IMR-90 (cell line): ENCODE measurements around the gene ZNF879. TPM values are rescaled to one million over a fixed set of nuclear protein-coding genes. Genes with fewer than 3 reads are reported as not detected.

Experiments
- ATAC-seq: fragments of 200-7000 bp; cut with Tn5 transposase; 2 replicates; pipeline ENCODE4 v1.9.1; 2020; ENCODE audit warnings: low read depth, mild to moderate bottlenecking, moderate library complexity
- BruUV-seq: library from RNA; stranded (reverse); fragments of 400-500 nt; replicated peaks from 2 replicates; lab custom pipeline; 2021; lab: Mats Ljungman, UMichigan
- CTCF ChIA-PET: fragments of 300-600 bp; formaldehyde crosslinking; extraction: SDS; loops from one replicate; lab custom pipeline; 2021; ENCODE audit warnings: antibody characterized with exemption; lab: Yijun Ruan, JAX
- POLR2A ChIA-PET: fragments of 300-600 bp; sonication (Branson Sonifier 250); formaldehyde crosslinking; loops from one replicate; lab custom pipeline; 2022; ENCODE audit warnings: antibody characterized with exemption; ENCODE audit not compliant: unreplicated experiment; lab: Charles Lee
- DNase-seq: peaks from one replicate; pipeline ENCODE4 v3.0.0; 2013
- H2AFZ ChIP-seq: replicated peaks from 2 replicates; pipeline ENCODE3; 2013; ENCODE audit warnings: low read length, mild to moderate bottlenecking; ENCODE audit not compliant: poor library complexity
- H2AK5ac ChIP-seq: 2 replicates; pipeline ENCODE4 v1.6.1; 2013; ENCODE audit warnings: low read depth, low read length, inconsistent platforms
- H2AK9ac ChIP-seq: replicated peaks from 2 replicates; pipeline ENCODE3; 2013; ENCODE audit warnings: mild to moderate bottlenecking, low read depth, low read length, moderate library complexity; ENCODE audit not compliant: poor library complexity
- H2BK120ac ChIP-seq: 2 replicates; pipeline ENCODE4 v1.6.1; 2013; ENCODE audit warnings: low read depth, low read length, inconsistent platforms
- H2BK15ac ChIP-seq: 3 replicates; pipeline ENCODE4 v1.6.1; 2013; ENCODE audit warnings: low read depth, low read length, inconsistent platforms
- H2BK20ac ChIP-seq: 2 replicates; pipeline ENCODE4 v1.6.1; 2013; ENCODE audit warnings: low read depth, mild to moderate bottlenecking, inconsistent platforms, low read length, moderate library complexity
- H2BK5ac ChIP-seq: 2 replicates; pipeline ENCODE4 v1.6.1; 2013; ENCODE audit warnings: mild to moderate bottlenecking, low read depth, low read length, inconsistent platforms; ENCODE audit not compliant: poor library complexity, severe bottlenecking
- H3K14ac ChIP-seq: replicated peaks from 2 replicates; pipeline ENCODE4 v1.6.1; 2013; ENCODE audit warnings: low read depth, low read length, inconsistent platforms
- H3K18ac ChIP-seq: 2 replicates; pipeline ENCODE4 v1.6.1; 2013; ENCODE audit warnings: low read depth, low read length, control low read depth
- H3K23ac ChIP-seq: 2 replicates; pipeline ENCODE4 v1.6.1; 2013; ENCODE audit warnings: low read depth, low read length, inconsistent platforms
- H3K27ac ChIP-seq: 2 replicates; pipeline ENCODE4 v1.5.1; 2013; ENCODE audit warnings: mild to moderate bottlenecking, control low read depth, low read length; ENCODE audit not compliant: insufficient read depth
- H3K27me3 ChIP-seq: 2 replicates; pipeline ENCODE4 v1.6.1; 2013; ENCODE audit warnings: low read length; ENCODE audit not compliant: control insufficient read depth, insufficient read depth
- H3K36me3 ChIP-seq: 2 replicates; pipeline ENCODE4 v1.6.1; 2013; ENCODE audit warnings: low read length, mixed read lengths; ENCODE audit not compliant: control insufficient read depth, insufficient read depth
- H3K4ac ChIP-seq: 2 replicates; pipeline ENCODE4 v1.6.1; 2013; ENCODE audit warnings: low read depth, low read length, inconsistent platforms
- H3K4me1 ChIP-seq: 2 replicates; pipeline ENCODE4 v1.6.1; 2013; ENCODE audit warnings: low read length, mixed read lengths; ENCODE audit not compliant: control insufficient read depth, insufficient read depth
- H3K4me2 ChIP-seq: 2 replicates; pipeline ENCODE4 v1.6.1; 2013; ENCODE audit warnings: low read depth, mild to moderate bottlenecking, control low read depth, low read length, moderate library complexity
- H3K4me3 ChIP-seq: 2 replicates; pipeline ENCODE4 v1.5.1; 2013; ENCODE audit warnings: low read depth, mild to moderate bottlenecking, control low read depth, low read length, moderate library complexity; ENCODE audit not compliant: insufficient read depth
- H3K56ac ChIP-seq: 2 replicates; pipeline ENCODE4 v1.6.1; 2013; ENCODE audit warnings: low read length, inconsistent platforms; ENCODE audit not compliant: insufficient read depth; ENCODE audit errors: extremely low read depth
- H3K79me1 ChIP-seq, 2 experiments: 2 replicates each; pipeline ENCODE4 v1.6.1; 2013; ENCODE audit warnings: low read length in 2 of 2, inconsistent platforms in 1 of 2, low read depth in 1 of 2
- H3K9ac ChIP-seq: 2 replicates; pipeline ENCODE4 v1.6.1; 2013; ENCODE audit warnings: low read depth, low read length, control low read depth
- H3K9me1 ChIP-seq: 2 replicates; pipeline ENCODE4 v1.6.1; 2013; ENCODE audit warnings: low read length, inconsistent platforms; ENCODE audit not compliant: insufficient read depth
- H3K9me3 ChIP-seq: 2 replicates; pipeline ENCODE4 v1.6.1; 2013; ENCODE audit warnings: low read length; ENCODE audit not compliant: control insufficient read depth, insufficient read depth
- H4K20me1 ChIP-seq: 2 replicates; pipeline ENCODE4 v1.6.1; 2013; ENCODE audit warnings: low read length, inconsistent platforms; ENCODE audit not compliant: insufficient read depth
- H4K5ac ChIP-seq: 2 replicates; pipeline ENCODE4 v1.6.1; 2013; ENCODE audit warnings: mild to moderate bottlenecking, low read depth, low read length, control low read depth
- H4K8ac ChIP-seq, 2 experiments: 2 replicates each; pipeline ENCODE4 v1.6.1; 2013; ENCODE audit warnings: low read depth in 2 of 2, low read length in 2 of 2, control low read depth in 1 of 2, inconsistent platforms in 1 of 2
- H4K91ac ChIP-seq: 2 replicates; pipeline ENCODE4 v1.6.1; 2013; ENCODE audit warnings: low read depth, low read length, inconsistent platforms; ENCODE audit not compliant: insufficient read depth
- BHLHE40 ChIP-seq: fragments of 150-350 bp; IDR thresholded peaks from 2 replicates; pipeline ENCODE4 v1.6.1; 2016; ENCODE audit warnings: mild to moderate bottlenecking, low read depth, low read length
- CEBPB ChIP-seq: IDR thresholded peaks from 2 replicates; pipeline ENCODE4 v1.6.1; 2012; ENCODE audit warnings: low read depth, low read length, improper control_type of control experiment
- CTCF ChIP-seq: conservative IDR thresholded peaks from 2 replicates; pipeline ENCODE4 v1.5.1; 2012; ENCODE audit warnings: mild to moderate bottlenecking, low read depth, low read length, improper control_type of control experiment
- MAFK ChIP-seq: IDR thresholded peaks from 2 replicates; pipeline ENCODE4 v1.6.1; 2012; ENCODE audit warnings: low read depth, low read length, improper control_type of control experiment
- MXI1 ChIP-seq: IDR thresholded peaks from 2 replicates; pipeline ENCODE4 v1.6.1; 2012; ENCODE audit warnings: low read depth, mild to moderate bottlenecking, low read length, moderate library complexity, borderline replicate concordance
- POLR2A ChIP-seq: IDR thresholded peaks from 2 replicates; pipeline ENCODE4 v1.6.1; 2012; ENCODE audit warnings: mild to moderate bottlenecking, low read depth, low read length
- RCOR1 ChIP-seq: IDR thresholded peaks from 2 replicates; pipeline ENCODE4 v1.6.1; 2012; ENCODE audit warnings: mild to moderate bottlenecking, low read length, improper control_type of control experiment; ENCODE audit not compliant: insufficient replicate concordance
- RFX5 ChIP-seq: IDR thresholded peaks from 2 replicates; pipeline ENCODE4 v1.8.0; 2012; ENCODE audit warnings: low read depth, mild to moderate bottlenecking, low read length, moderate library complexity
- SMC3 ChIP-seq: fragments of 150-350 bp; IDR thresholded peaks from 2 replicates; pipeline ENCODE4 v1.6.1; 2016; ENCODE audit warnings: low read depth, mild to moderate bottlenecking, antibody characterized with exemption, low read length, moderate library complexity
- USF2 ChIP-seq: fragments of 150-350 bp; IDR thresholded peaks from 2 replicates; pipeline ENCODE4 v1.6.1; 2017; ENCODE audit warnings: mild to moderate bottlenecking, antibody characterized with exemption, low read length, low read depth
- WGBS, 2 experiments: methylation state at CpG; one replicate each; pipeline versions ENCODE4 v1.1.5 to v1.1.7; 2013; ENCODE audit warnings: missing lambda C conversion rate in 2 of 2; ENCODE audit not compliant: insufficient read length in 1 of 2; ENCODE audit errors: extremely low coverage in 2 of 2; 5-methylcytosine and 5-hydroxymethylcytosine counted together
- dilution Hi-C: fragments of 300-500 bp; cut with HindIII; formaldehyde crosslinking; loops from one replicate; pipeline ENCODE4 v1.14.3; 2018; ENCODE audit warnings: low sequenced_read_pairs; ENCODE audit not compliant: unreplicated experiment
- in situ Hi-C: fragments of 300-500 bp; cut with MboI; formaldehyde crosslinking; loops from 3 replicates; pipeline ENCODE4 v1.14.3; 2019; ENCODE audit warnings: low sequenced_read_pairs, inconsistent platforms, mixed read lengths
- intact Hi-C: fragments of 100-400 bp; cut with micrococcal nuclease; formaldehyde crosslinking; loops from 2 replicates; pipeline ENCODE4 v1.10.0; 2022
- polyA plus RNA-seq, 3 experiments: library from polyadenylated mRNA; depleted of rRNA; stranded (reverse); fragments of >200 nt; gene quantifications; 2 replicates each; pipeline ENCODE4 v1.2.3, GENCODE V29; 2012; ENCODE audit warnings: low replicate concordance in 1 of 3
- total RNA-seq: library from RNA; depleted of rRNA; stranded (reverse); fragments of >200 nt; gene quantifications from 2 replicates; pipeline ENCODE4 v1.2.3, GENCODE V29; 2012

ZNF879 gene
- total and polyA plus RNA-seq, 2 of the 4 experiments (the other 2 are of a cell fraction): 1.4 to 3.4 TPM

GRCh38 chr5:179054036-179054785, 30.6 kb downstream of the ZNF879 start:
- intact Hi-C loops: no loop called here
- CTCF ChIA-PET: no interaction called here

More at GRCh38 chr5:179054036-179054785, 30.6 kb downstream of the ZNF879 start:
- Histone ChIP-seq H3K79me1 (no peaks in the 10 kb centered on the region), H3K27ac (no peak overlapping the region), H3K36me3 (no peaks in the 10 kb centered on the region), H3K27me3 (no peaks in the 10 kb centered on the region), H3K23ac (no peak overlapping the region), H2BK120ac (no peak overlapping the region), H2BK15ac (no peak overlapping the region), H3K4me1 (no peaks in the 10 kb centered on the region), H3K18ac (no peak overlapping the region), H3K9ac (no peak overlapping the region), H3K4me2 (no peak overlapping the region), H4K5ac (no peak overlapping the region), H3K4me3 (no peak overlapping the region), H4K8ac (no peak overlapping the region), H2BK5ac (no peak overlapping the region), H3K9me3 (peaks cover 6% of the 10 kb centered on the region; the same call in 1 of the 2 replicates), H3K9me1 (no peaks in the 10 kb centered on the region), H3K56ac (no peak overlapping the region), H2AFZ (no peak overlapping the region), H3K14ac (no peak overlapping the region), H4K91ac (no peak overlapping the region), H2BK20ac (no peak overlapping the region), H2AK5ac (no peak overlapping the region), H3K4ac (no peak overlapping the region), H4K20me1 (no peaks in the 10 kb centered on the region), H2AK9ac (no peak overlapping the region)
- POLR2A ChIA-PET: no interaction called here
- WGBS, 2 experiments: 70% methylated on average over 3 of the region's 15 CpGs; no CpG with 5 or more reads in 1 of the 2 experiments
- in situ Hi-C loops: no loop called here
- no peak for DNase-seq
- TF ChIP-seq CEBPB (no peak), RCOR1 (no peak), USF2 (no peak), MXI1 (no peak), CTCF (no peak), POLR2A (no peak), MAFK (no peak), BHLHE40 (no peak), RFX5 (no peak), SMC3 (no peak)
- no peak for ATAC-seq
- dilution Hi-C loops: no loop called here
- no TSS peak for BruUV-seq
